GM23338 (cell line): Measurements from ENCODE around the gene GMEB2. TPM values are rescaled to one million over a fixed set of nuclear protein-coding genes. Genes with fewer than 3 reads are reported as not detected.

Experiments used
- ATAC-seq: fragments of 200-7000 bp; cut with Tn5 transposase; 3 replicates; pipeline ENCODE4 v1.9.1; 2020
- DNase-seq: peaks from one replicate; pipeline ENCODE4 v3.0.0-alpha.2; 2015; ENCODE audit warnings: low spot score
- H2AFZ ChIP-seq: fragments of 200-600 bp; sonication (generic); 2 replicates; pipeline ENCODE4 v1.8.0; 2016; ENCODE audit warnings: antibody characterized with exemption, mild to moderate bottlenecking, moderate library complexity
- H3F3A ChIP-seq: fragments of 200-600 bp; sonication (generic); replicated peaks from 2 replicates; pipeline ENCODE4 v1.8.0; 2017; ENCODE audit warnings: antibody characterized with exemption, mixed run types, low read depth
- H3K27ac ChIP-seq: fragments of 200-600 bp; sonication (generic); 2 replicates; pipeline ENCODE4 v1.6.1; 2016; ENCODE audit warnings: low read depth
- H3K27me3 ChIP-seq: fragments of 200-600 bp; sonication (generic); 2 replicates; pipeline ENCODE4 v1.8.0; 2016; ENCODE audit warnings: mild to moderate bottlenecking, mixed run types, moderate library complexity; ENCODE audit not compliant: insufficient read depth
- H3K36me3 ChIP-seq: fragments of 200-600 bp; sonication (generic); 2 replicates; pipeline ENCODE4 v1.8.0; 2016; ENCODE audit warnings: mild to moderate bottlenecking; ENCODE audit not compliant: insufficient read depth
- H3K4me1 ChIP-seq: fragments of 200-600 bp; sonication (generic); 2 replicates; pipeline ENCODE4 v1.8.0; 2016; ENCODE audit warnings: mild to moderate bottlenecking, moderate library complexity; ENCODE audit not compliant: insufficient read depth
- H3K4me2 ChIP-seq: fragments of 200-600 bp; sonication (generic); 2 replicates; pipeline ENCODE4 v1.7.1; 2017; ENCODE audit warnings: mixed run types
- H3K4me3 ChIP-seq: fragments of 200-600 bp; sonication (generic); 2 replicates; pipeline ENCODE4 v1.6.1; 2016; ENCODE audit warnings: mixed run types
- H3K79me2 ChIP-seq: fragments of 200-600 bp; sonication (generic); replicated peaks from 2 replicates; pipeline ENCODE4 v1.8.0; 2017; ENCODE audit warnings: mild to moderate bottlenecking; ENCODE audit not compliant: insufficient read depth
- H3K9me2 ChIP-seq: fragments of 200-600 bp; sonication (generic); 2 replicates; pipeline ENCODE4 v1.8.0; 2017; ENCODE audit not compliant: insufficient read depth
- H4K20me1 ChIP-seq: fragments of 200-600 bp; sonication (generic); replicated peaks from 2 replicates; pipeline ENCODE4 v1.8.0; 2017; ENCODE audit warnings: mild to moderate bottlenecking; ENCODE audit not compliant: insufficient read depth
- H3K27ac Mint-ChIP-seq: 2 replicates; pipeline ENCODE4 v1.8.0; 2020; ENCODE audit warnings: inconsistent platforms, mild to moderate bottlenecking, moderate library complexity, mixed read lengths
- H3K27me3 Mint-ChIP-seq: 3 replicates; pipeline ENCODE4 v1.8.0; 2022; ENCODE audit warnings: low read depth, mild to moderate bottlenecking, moderate library complexity, mixed read lengths, inconsistent platforms; ENCODE audit not compliant: insufficient read depth, poor library complexity
- H3K36me3 Mint-ChIP-seq: 3 replicates; pipeline ENCODE4 v1.8.0; 2021; ENCODE audit warnings: low read depth, mild to moderate bottlenecking, inconsistent platforms, moderate library complexity, mixed read lengths
- H3K4me1 Mint-ChIP-seq: 3 replicates; pipeline ENCODE4 v1.8.0; 2020; ENCODE audit warnings: mild to moderate bottlenecking, inconsistent platforms, mixed read lengths
- H3K4me3 Mint-ChIP-seq: 3 replicates; pipeline ENCODE4 v1.8.0; 2021; ENCODE audit warnings: moderate library complexity, mild to moderate bottlenecking, inconsistent platforms, mixed read lengths
- H3K9me3 Mint-ChIP-seq: 3 replicates; pipeline ENCODE4 v1.8.0; 2020; ENCODE audit warnings: moderate library complexity, mild to moderate bottlenecking, inconsistent platforms, mixed read lengths
- CREB1 ChIP-seq: fragments of 250-450 bp; sonication (Bioruptor Pico); IDR thresholded peaks from 2 replicates; pipeline ENCODE4 v1.5.0; 2020; ENCODE audit warnings: low read depth, mild to moderate bottlenecking, moderate library complexity
- CTCF ChIP-seq, 2 experiments: fragments of 200-600 bp in 1 of 2; sonication (generic) in 1 of 2; conservative IDR thresholded peaks; 2 replicates each; pipeline versions ENCODE4 v1.5.1 to v1.6.1; 2016 to 2017; ENCODE audit warnings: antibody characterized with exemption in 2 of 2, low read depth in 2 of 2, mild to moderate bottlenecking in 2 of 2, moderate library complexity in 1 of 2
- ETS1 ChIP-seq: IDR thresholded peaks from 2 replicates; pipeline ENCODE4 v1.6.1; 2016; ENCODE audit warnings: antibody characterized with exemption
- EZH2 ChIP-seq: fragments of 200-600 bp; sonication (generic); IDR thresholded peaks from one replicate; pipeline ENCODE4 v1.8.0; 2017; ENCODE audit warnings: antibody characterized with exemption, mild to moderate bottlenecking, low read depth; ENCODE audit not compliant: unreplicated experiment
- EZH2phosphoT487 ChIP-seq: fragments of 200-600 bp; sonication (generic); IDR thresholded peaks from one replicate; pipeline ENCODE4 v1.8.1; 2018; ENCODE audit warnings: antibody characterized with exemption; ENCODE audit not compliant: unreplicated experiment
- JUNB ChIP-seq: IDR thresholded peaks from one replicate; pipeline ENCODE4 v1.6.1; 2016; ENCODE audit warnings: antibody characterized with exemption; ENCODE audit not compliant: unreplicated experiment
- NANOG ChIP-seq: IDR thresholded peaks from 2 replicates; pipeline ENCODE4 v1.6.1; 2016; ENCODE audit warnings: antibody characterized with exemption, borderline replicate concordance
- POLR2AphosphoS5 ChIP-seq: IDR thresholded peaks from 2 replicates; pipeline ENCODE4 v1.6.1; 2016; ENCODE audit warnings: antibody characterized with exemption, low read depth
- REST ChIP-seq: IDR thresholded peaks from one replicate; pipeline ENCODE4 v1.6.1; 2018; ENCODE audit warnings: antibody characterized with exemption; ENCODE audit not compliant: unreplicated experiment
- ZNF331 ChIP-seq: fragments of 250-450 bp; sonication (Bioruptor Pico); IDR thresholded peaks from 2 replicates; pipeline ENCODE4 v1.5.0; 2020; ENCODE audit warnings: low read depth, mild to moderate bottlenecking, moderate library complexity
- polyA plus RNA-seq: library from polyadenylated mRNA; unstranded; fragments of >200 nt; fragmentation: Nextera tagmentation; extraction: Ambion mirVana; gene quantifications from 2 replicates; pipeline ENCODE4 v1.2.1, GENCODE V29; 2016
- total RNA-seq: library from RNA; depleted of rRNA; stranded (reverse); fragments of >200 nt; shearing (Covaris generic); gene quantifications from 2 replicates; pipeline ENCODE4 v1.2.3, GENCODE V29; 2014

The GMEB2 gene
- total and polyA plus RNA-seq, 2 experiments from 2014 or later, result 4.4 to 20.6 TPM

- TF ChIP-seq REST, result no peak
Observed at GRCh38 chr20:63622096-63622495, 4.8 kb downstream of the GMEB2 start (continued).

GRCh38 chr20:63620991-63621390 is 5.9 kb downstream of the GMEB2 start:
- no peaks in the 10 kb centered on the region; the same call in 1 of the 2 replicates for H3K4me1 ChIP-seq
- no peaks in the 10 kb centered on the region for H3K36me3 ChIP-seq
- no peak overlapping the region for H3K27ac ChIP-seq
- H3K9me2 ChIP-seq, result no peaks in the 10 kb centered on the region
- H3K4me2 ChIP-seq, result no peak overlapping the region
- Mint-ChIP-seq H3K9me3 (0 out of 3 replicates have a peak, but pooled peaks cover 2% of the 10 kb centered on the region), H3K4me3 (no peak overlapping the region), H3K27me3 (peaks cover 12% of the 10 kb centered on the region), H3K4me1 (peaks cover 15% of the 10 kb centered on the region), H3K36me3 (peaks cover 35% of the 10 kb centered on the region), H3K27ac (peak overlapping the region; percentile 33; the same call in 1 of the 2 replicates)
- no peaks in the 10 kb centered on the region; the same call in 1 of the 2 replicates for H4K20me1 ChIP-seq
- peaks cover 66% of the 10 kb centered on the region for H3K79me2 ChIP-seq
- H2AFZ ChIP-seq, result no peak overlapping the region
- DNase-seq, result no peak
- H3K4me3 ChIP-seq, result no peak overlapping the region
- TF ChIP-seq ZNF331 (CRISPR knock-in tag) (no peak), POLR2AphosphoS5 (no peak), NANOG (no peak), JUNB (no peak)
- ATAC-seq, result no peak
- no peaks in the 10 kb centered on the region for H3K27me3 ChIP-seq
- no peaks in the 10 kb centered on the region for H3F3A ChIP-seq

GRCh38 chr20:63619505-63619904 is 7.4 kb downstream of the GMEB2 start:
- ATAC-seq (no peak), DNase-seq (no peak)
- Histone ChIP-seq H3K36me3 (no peaks in the 10 kb centered on the region; the same call in 1 of the 2 replicates), H3K4me3 (no peak overlapping the region), H3K4me1 (no peaks in the 10 kb centered on the region; the same call in 1 of the 2 replicates), H3K27me3 (no peaks in the 10 kb centered on the region), H2AFZ (no peak overlapping the region), H3K9me2 (no peaks in the 10 kb centered on the region), H3K79me2 (peaks cover 53% of the 10 kb centered on the region), H4K20me1 (no peaks in the 10 kb centered on the region; the same call in 1 of the 2 replicates), H3K27ac (0 out of 2 replicates have a peak overlapping the region, but pooled peaks have one; percentile 55), H3F3A (no peaks in the 10 kb centered on the region), H3K4me2 (no peak overlapping the region)
- no peak overlapping the region for H3K27ac Mint-ChIP-seq
- peaks cover 12% of the 10 kb centered on the region for H3K9me3 Mint-ChIP-seq
- no peak overlapping the region for H3K4me3 Mint-ChIP-seq
- peaks cover 11% of the 10 kb centered on the region for H3K4me1 Mint-ChIP-seq
- H3K36me3 Mint-ChIP-seq, result peaks cover 47% of the 10 kb centered on the region
- peaks cover 8% of the 10 kb centered on the region for H3K27me3 Mint-ChIP-seq
- TF ChIP-seq CTCF (conservative IDR thresholded peaks at IDR 0.05; ENCODE audit: low read depth in 2 of 2) (no peak), EZH2phosphoT487 (no peak), ZNF331 (CRISPR knock-in tag) (no peak), POLR2AphosphoS5 (no peak), REST (no peak), CREB1 (CRISPR knock-in tag) (no peak), JUNB (no peak), ETS1 (no peak), EZH2 (no peak)
